22Rv1 (cell line): ENCODE measurements around the gene RNU6-9.

Source experiments
- ZFX ChIP-seq: fragments of 450-650 bp; IDR thresholded peaks from 2 replicates; pipeline ENCODE4 v1.6.1; 2017; ENCODE audit warnings: antibody characterized with exemption, borderline replicate concordance
- TF ChIP-seq, protein P1 (sequence below): fragments of 450-650 bp; IDR thresholded peaks from 2 replicates; pipeline ENCODE4 v1.5.1; 2017; ENCODE audit warnings: mild to moderate bottlenecking

DNA sequence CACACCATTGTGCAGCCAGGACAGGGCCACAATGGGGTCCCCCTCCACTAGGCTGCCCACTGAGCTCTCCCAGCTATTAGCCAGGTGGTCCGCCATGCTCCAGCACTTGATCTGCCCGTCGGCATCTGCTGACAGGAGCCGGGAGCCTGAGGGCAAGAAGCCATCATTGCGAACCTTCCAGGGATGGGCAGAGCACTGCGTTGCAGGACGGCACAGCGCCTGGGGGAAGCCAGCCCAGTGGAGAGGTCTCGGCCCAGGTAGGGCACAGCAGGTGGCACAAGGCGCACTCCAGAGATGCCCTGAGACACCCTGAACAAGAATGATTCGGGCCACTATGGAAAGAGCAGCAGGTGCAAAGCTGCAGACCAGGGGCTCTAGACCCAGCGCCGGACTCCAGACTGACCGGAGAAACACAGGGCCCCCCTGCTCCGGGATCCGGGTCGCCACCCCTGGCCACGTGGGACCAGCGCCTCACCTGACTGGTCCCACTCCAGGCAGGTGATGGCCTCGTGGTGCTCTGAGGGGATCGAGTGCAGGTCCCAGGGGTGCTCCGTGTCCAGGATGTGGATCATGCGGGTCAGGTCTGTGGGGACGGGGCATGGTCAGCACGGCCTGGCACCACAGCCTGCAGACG, 3.5 kb upstream of the RNU6-9 start:
- TF ChIP-seq, protein P1, sequence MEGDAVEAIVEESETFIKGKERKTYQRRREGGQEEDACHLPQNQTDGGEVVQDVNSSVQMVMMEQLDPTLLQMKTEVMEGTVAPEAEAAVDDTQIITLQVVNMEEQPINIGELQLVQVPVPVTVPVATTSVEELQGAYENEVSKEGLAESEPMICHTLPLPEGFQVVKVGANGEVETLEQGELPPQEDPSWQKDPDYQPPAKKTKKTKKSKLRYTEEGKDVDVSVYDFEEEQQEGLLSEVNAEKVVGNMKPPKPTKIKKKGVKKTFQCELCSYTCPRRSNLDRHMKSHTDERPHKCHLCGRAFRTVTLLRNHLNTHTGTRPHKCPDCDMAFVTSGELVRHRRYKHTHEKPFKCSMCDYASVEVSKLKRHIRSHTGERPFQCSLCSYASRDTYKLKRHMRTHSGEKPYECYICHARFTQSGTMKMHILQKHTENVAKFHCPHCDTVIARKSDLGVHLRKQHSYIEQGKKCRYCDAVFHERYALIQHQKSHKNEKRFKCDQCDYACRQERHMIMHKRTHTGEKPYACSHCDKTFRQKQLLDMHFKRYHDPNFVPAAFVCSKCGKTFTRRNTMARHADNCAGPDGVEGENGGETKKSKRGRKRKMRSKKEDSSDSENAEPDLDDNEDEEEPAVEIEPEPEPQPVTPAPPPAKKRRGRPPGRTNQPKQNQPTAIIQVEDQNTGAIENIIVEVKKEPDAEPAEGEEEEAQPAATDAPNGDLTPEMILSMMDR = no peak
- TF ChIP-seq ZFX = no peak
